GM13976 (cell line): ENCODE measurements around the gene SLC4A1AP.
A peak's percentile ranks its signal among the peaks of the same experiment; 100 is the strongest.
"Not testable (repeated sequence)": the region's sequence is repeated elsewhere in the genome, so short reads cannot be mapped to it uniquely, and the experiment has no call there.

ENCODE experiments used
- DNase-seq: peaks from one replicate; pipeline ENCODE4 v3.0.0; 2012; ENCODE audit warnings: low spot score
- in situ Hi-C: fragments of 300-500 bp; cut with MboI; formaldehyde crosslinking; loops from one replicate; pipeline ENCODE4 v1.12.0; 2022; ENCODE audit warnings: low sequenced_read_pairs, mixed read lengths, inconsistent platforms; ENCODE audit not compliant: unreplicated experiment
- TF ChIP-seq, protein P1 (sequence below): IDR thresholded peaks from 2 replicates; pipeline ENCODE4 v1.5.1; 2012; ENCODE audit warnings: borderline replicate concordance, mild to moderate bottlenecking; ENCODE audit not compliant: insufficient read depth; ENCODE audit errors: extremely low read depth, missing control alignments, control extremely low read depth

SLC4A1AP gene

GRCh38 chr2:27627963-27628766, 35.5 kb upstream of the SLC4A1AP start:
- in situ Hi-C loops: no loop called here
- TF ChIP-seq, protein P1, sequence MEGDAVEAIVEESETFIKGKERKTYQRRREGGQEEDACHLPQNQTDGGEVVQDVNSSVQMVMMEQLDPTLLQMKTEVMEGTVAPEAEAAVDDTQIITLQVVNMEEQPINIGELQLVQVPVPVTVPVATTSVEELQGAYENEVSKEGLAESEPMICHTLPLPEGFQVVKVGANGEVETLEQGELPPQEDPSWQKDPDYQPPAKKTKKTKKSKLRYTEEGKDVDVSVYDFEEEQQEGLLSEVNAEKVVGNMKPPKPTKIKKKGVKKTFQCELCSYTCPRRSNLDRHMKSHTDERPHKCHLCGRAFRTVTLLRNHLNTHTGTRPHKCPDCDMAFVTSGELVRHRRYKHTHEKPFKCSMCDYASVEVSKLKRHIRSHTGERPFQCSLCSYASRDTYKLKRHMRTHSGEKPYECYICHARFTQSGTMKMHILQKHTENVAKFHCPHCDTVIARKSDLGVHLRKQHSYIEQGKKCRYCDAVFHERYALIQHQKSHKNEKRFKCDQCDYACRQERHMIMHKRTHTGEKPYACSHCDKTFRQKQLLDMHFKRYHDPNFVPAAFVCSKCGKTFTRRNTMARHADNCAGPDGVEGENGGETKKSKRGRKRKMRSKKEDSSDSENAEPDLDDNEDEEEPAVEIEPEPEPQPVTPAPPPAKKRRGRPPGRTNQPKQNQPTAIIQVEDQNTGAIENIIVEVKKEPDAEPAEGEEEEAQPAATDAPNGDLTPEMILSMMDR: no peak
- DNase-seq: no peak

DNA sequence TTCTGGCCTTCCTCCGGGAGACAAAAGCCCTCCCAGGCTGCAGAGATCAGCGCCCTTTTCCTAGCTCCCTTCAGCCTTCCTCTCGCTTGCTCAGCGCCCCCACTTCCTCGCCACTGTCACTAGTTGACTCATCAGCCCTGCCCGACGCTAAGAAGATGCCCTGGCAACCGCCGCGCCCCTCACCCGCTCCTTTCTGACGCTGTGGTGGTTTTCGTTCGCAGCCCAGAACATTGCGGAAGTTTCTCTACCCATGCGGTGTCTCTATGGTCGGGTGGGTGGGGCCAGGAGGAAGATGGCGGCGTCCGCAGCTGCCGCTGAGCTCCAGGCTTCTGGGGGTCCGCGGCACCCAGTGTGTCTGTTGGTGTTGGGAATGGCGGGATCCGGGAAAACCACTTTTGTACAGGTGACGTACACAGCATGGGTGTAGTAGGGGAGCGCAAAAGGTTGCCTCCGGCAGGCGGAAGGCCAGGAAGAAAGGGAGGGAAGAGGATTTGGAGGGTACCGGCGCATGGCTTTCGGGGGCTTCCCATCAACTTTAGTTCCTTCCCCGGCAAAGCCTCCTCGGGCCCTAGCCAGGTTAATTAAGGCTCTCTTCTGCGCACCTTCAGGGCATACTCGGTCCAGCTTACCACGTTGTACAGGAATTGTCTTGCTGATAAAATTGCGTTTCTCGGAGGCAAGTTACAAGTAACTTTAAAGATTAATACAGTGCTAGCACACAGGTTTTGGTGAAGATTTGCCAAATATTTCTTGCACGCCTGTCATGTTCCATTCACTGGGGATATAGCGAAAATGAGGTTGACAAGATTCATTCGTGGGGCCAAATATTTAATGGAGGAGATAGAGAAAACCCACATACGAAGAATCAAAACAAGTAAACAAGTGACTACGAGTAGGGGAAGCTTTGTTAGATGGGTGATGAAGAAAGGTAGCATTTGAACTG, 34.7 kb upstream of the SLC4A1AP start, which contains the start of the genes CCDC121 and GPN1:
TSS of gene CCDC121 (minus strand) at position 246 of the 943 bp plus-strand sequence. CDS start 1,213 bp downstream, outside the sequence.
TSS of gene GPN1 (plus strand) at position 284 of the 943 bp plus-strand sequence. CDS start at position 293, 9 bp downstream.
- peak; percentile 91 for DNase-seq
- in situ Hi-C loops: no loop called here
- TF ChIP-seq, protein P1: no peak

DNA sequence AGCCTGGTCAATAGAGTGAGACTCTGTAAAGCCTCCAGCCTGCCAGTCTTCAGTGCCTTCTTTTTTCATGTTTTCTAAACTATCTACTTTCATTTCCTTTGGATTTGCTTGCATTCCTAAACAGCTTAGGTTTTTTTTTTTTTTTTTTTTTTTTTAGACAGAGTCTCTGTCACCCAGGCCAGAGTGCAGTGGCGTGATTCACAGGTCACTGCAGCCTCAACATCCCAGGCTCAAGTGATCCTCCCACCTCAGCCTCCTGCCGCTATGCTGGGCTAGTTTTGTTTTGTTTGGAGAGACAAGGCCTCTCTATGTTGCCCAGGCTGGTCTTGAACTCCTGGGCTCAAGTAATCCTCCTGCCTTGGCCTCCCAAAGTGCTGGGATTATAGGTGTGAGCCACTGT, 33.4 kb upstream of the SLC4A1AP start:
- DNase-seq, in situ Hi-C loops: not testable (repeated sequence)

GRCh38 chr2:27634291-27634690, 29.4 kb upstream of the SLC4A1AP start:
- in situ Hi-C loops: no loop called here

GRCh38 chr2:27636766-27637165, 26.9 kb upstream of the SLC4A1AP start:
- in situ Hi-C loops: no loop called here
- DNase-seq: no peak
- TF ChIP-seq, protein P1: no peak

More at GRCh38 chr2:27634291-27634690, 29.4 kb upstream of the SLC4A1AP start:
- DNase-seq: no peak
- TF ChIP-seq, protein P1: no peak

GRCh38 chr2:27638037-27638637, 25.6 kb upstream of the SLC4A1AP start:
- DNase-seq: no peak
- in situ Hi-C loops: no loop called here
- TF ChIP-seq, protein P1: no peak
